CD14-positive monocyte (primary cell): ENCODE measurements around the gene SLC25A13. TPM values are rescaled to one million over a fixed set of nuclear protein-coding genes. Genes with fewer than 3 reads are reported as not detected.

Source experiments
- DNase-seq, 3 donors: peaks; one replicate each; pipeline ENCODE4 v3.0.0-alpha.2; 2011 to 2022
- H2AFZ ChIP-seq: 2 replicates; pipeline ENCODE4 v1.6.0; 2012; ENCODE audit warnings: mild to moderate bottlenecking, low read depth, low read length, inconsistent platforms; ENCODE audit not compliant: insufficient read depth, poor library complexity, severe bottlenecking
- H3K27ac ChIP-seq, 2 donors: 1 replicate in 1 of 2; 2 replicates in 1 of 2; pipeline ENCODE4 v1.5.1; 2012 to 2013; ENCODE audit warnings: low read length in 2 of 2, control low read depth in 1 of 2, inconsistent platforms in 1 of 2, low read depth in 1 of 2, mild to moderate bottlenecking in 1 of 2
- H3K27me3 ChIP-seq, 2 donors: one replicate each; pipeline versions ENCODE4 v1.6.0 to v1.6.1; 2011 to 2013; ENCODE audit warnings: low read length in 2 of 2; ENCODE audit not compliant: control insufficient read depth in 2 of 2, insufficient read depth in 2 of 2
- H3K36me3 ChIP-seq, 2 donors: replicated peaks in 1 of 2; 1 replicate in 1 of 2; 2 replicates in 1 of 2; pipeline versions ENCODE4 v1.5.1 to v1.6.1; 2012 to 2013; ENCODE audit warnings: low read length in 2 of 2, control low read depth in 1 of 2, inconsistent platforms in 1 of 2, mild to moderate bottlenecking in 1 of 2; ENCODE audit not compliant: insufficient read depth in 2 of 2, control insufficient read depth in 1 of 2
- H3K4me1 ChIP-seq, 2 donors: 1 replicate in 1 of 2; 2 replicates in 1 of 2; pipeline versions ENCODE4 v1.5.1 to v1.6.1; 2012 to 2013; ENCODE audit warnings: low read length in 2 of 2, control low read depth in 1 of 2, inconsistent platforms in 1 of 2, mild to moderate bottlenecking in 1 of 2, moderate library complexity in 1 of 2; ENCODE audit not compliant: insufficient read depth in 2 of 2, control insufficient read depth in 1 of 2
- H3K4me2 ChIP-seq: replicated peaks from 2 replicates; pipeline ENCODE3; 2012; ENCODE audit warnings: low read length, moderate library complexity, mild to moderate bottlenecking; ENCODE audit not compliant: poor library complexity, severe bottlenecking; ENCODE audit errors: extremely low read depth
- H3K4me3 ChIP-seq, 3 experiments: fragments of 200-600 bp in 1 of 3; sonication (generic) in 1 of 3; replicated peaks in 1 of 3; 1 replicate in 2 of 3; 2 replicates in 1 of 3; pipeline ENCODE4 v1.5.1; 2011 to 2013; ENCODE audit warnings: low read length in 3 of 3, mild to moderate bottlenecking in 3 of 3, control low read depth in 2 of 3, low read depth in 2 of 3, inconsistent platforms in 1 of 3, moderate library complexity in 1 of 3
- H3K79me2 ChIP-seq: 2 replicates; pipeline ENCODE4 v1.6.0; 2012; ENCODE audit warnings: mild to moderate bottlenecking, control low read depth, inconsistent platforms, low read length, moderate library complexity; ENCODE audit not compliant: insufficient read depth
- H3K9ac ChIP-seq: 2 replicates; pipeline ENCODE4 v1.6.0; 2017; ENCODE audit warnings: low read length, mild to moderate bottlenecking; ENCODE audit not compliant: insufficient read depth, poor library complexity, severe bottlenecking
- H3K9me3 ChIP-seq, 2 donors: replicated peaks in 1 of 2; 1 replicate in 1 of 2; 2 replicates in 1 of 2; pipeline versions ENCODE4 v1.5.1 to v1.6.1; 2012 to 2013; ENCODE audit warnings: low read length in 2 of 2, control low read depth in 1 of 2; ENCODE audit not compliant: control insufficient read depth in 1 of 2, insufficient read depth in 1 of 2
- H4K20me1 ChIP-seq: 2 replicates; pipeline ENCODE4 v1.6.0; 2012; ENCODE audit warnings: mild to moderate bottlenecking, low read length, control low read depth, moderate library complexity; ENCODE audit not compliant: insufficient read depth
- H3K27ac Mint-ChIP-seq, 7 donors: one replicate each; pipeline ENCODE4 v1.8.0; 2020; ENCODE audit warnings: mild to moderate bottlenecking in 7 of 7, mixed read lengths in 7 of 7, moderate library complexity in 6 of 7, inconsistent platforms in 2 of 7
- H3K27me3 Mint-ChIP-seq, 3 donors: one replicate each; pipeline ENCODE4 v1.8.0; 2021 to 2022; ENCODE audit warnings: low read depth in 3 of 3, mild to moderate bottlenecking in 3 of 3, mixed read lengths in 3 of 3, moderate library complexity in 3 of 3, inconsistent platforms in 1 of 3
- H3K36me3 Mint-ChIP-seq, 2 donors: one replicate each; pipeline ENCODE4 v1.8.0; 2020; ENCODE audit warnings: mixed read lengths in 2 of 2, inconsistent platforms in 1 of 2, mild to moderate bottlenecking in 1 of 2
- H3K4me1 Mint-ChIP-seq: one replicate; pipeline ENCODE4 v1.8.0; 2020; ENCODE audit warnings: mild to moderate bottlenecking, mixed read lengths
- H3K4me3 Mint-ChIP-seq, 2 donors: one replicate each; pipeline ENCODE4 v1.8.0; 2020; ENCODE audit warnings: mild to moderate bottlenecking in 2 of 2, mixed read lengths in 2 of 2, moderate library complexity in 1 of 2
- H3K9me3 Mint-ChIP-seq, 7 donors: one replicate each; pipeline ENCODE4 v1.8.0; 2020 to 2022; ENCODE audit warnings: mixed read lengths in 7 of 7, mild to moderate bottlenecking in 6 of 7, moderate library complexity in 6 of 7, inconsistent platforms in 2 of 7
- CTCF ChIP-seq: fragments of 200-600 bp; IDR thresholded peaks from one replicate; pipeline ENCODE4 v1.8.0; 2022; ENCODE audit warnings: antibody characterized with exemption, mild to moderate bottlenecking
- WGBS: methylation state at CpG from one replicate; pipeline ENCODE4 v1.1.5; 2013; ENCODE audit warnings: missing lambda C conversion rate; ENCODE audit not compliant: insufficient coverage; 5-methylcytosine and 5-hydroxymethylcytosine counted together
- intact Hi-C, 2 donors: fragments of 100-400 bp; cut with micrococcal nuclease; formaldehyde crosslinking; loops; one replicate each; pipeline versions ENCODE4 v1.15.0 to v1.15.1; 2023
- polyA plus RNA-seq, 3 donors: library from polyadenylated mRNA; depleted of rRNA in 1 of 3; unstranded in 2 of 3; stranded (reverse) in 1 of 3; fragments of 300-500 nt in 2 of 3; fragments of >200 nt in 1 of 3; fragmentation: Illumina TruSeq in 2 of 3; gene quantifications; 1 replicate in 2 of 3; 2 replicates in 1 of 3; pipeline ENCODE4 v1.2.3, GENCODE V29; 2012 to 2021

The SLC25A13 gene
- polyA plus RNA-seq, 3 donors, result 12.7 to 15.7 (median 14.4) TPM

- Mint-ChIP-seq H3K4me1 (no peaks in the 10 kb centered on the region), H3K36me3 (peaks cover 31 to 37% of the 10 kb centered on the region in 2 donors), H3K27ac (no peak overlapping the region), H3K27me3 (no peaks in the 10 kb centered on the region), H3K9me3 (peaks cover 0 to 11% (median 4%) of the 10 kb centered on the region in 7 donors), H3K4me3 (no peak overlapping the region)
- no peaks in the 10 kb centered on the region for H4K20me1 ChIP-seq
- no peak for DNase-seq
- no peaks in the 10 kb centered on the region for H3K27me3 ChIP-seq
- intact Hi-C loops, result no loop called here
- H3K9ac ChIP-seq, result no peak overlapping the region
- 83% methylated on average over 4 of the region's 13 CpGs for WGBS
- TF ChIP-seq CTCF, result no peak
- no peak overlapping the region for H2AFZ ChIP-seq
- H3K4me2 ChIP-seq, result no peak overlapping the region
- no peaks in the 10 kb centered on the region for H3K79me2 ChIP-seq
- no peaks in the 10 kb centered on the region for H3K4me1 ChIP-seq
- H3K9me3 ChIP-seq, result peaks cover 0 to 4% of the 10 kb centered on the region in 2 donors
- peaks cover 25 to 32% of the 10 kb centered on the region in 2 donors for H3K36me3 ChIP-seq
- H3K4me3 ChIP-seq, result no peak overlapping the region
- no peak overlapping the region for H3K27ac ChIP-seq
Measured at GRCh38 chr7:96118449-96119001, 203.4 kb downstream of the SLC25A13 start.

- intact Hi-C loops, result no loop called here
- H3K9ac ChIP-seq, result no peak overlapping the region
- no peaks in the 10 kb centered on the region for H3K27me3 ChIP-seq
- H3K79me2 ChIP-seq, result no peaks in the 10 kb centered on the region
- Mint-ChIP-seq H3K9me3 (peaks cover 4 to 16% (median 8%) of the 10 kb centered on the region in 7 donors), H3K36me3 (peaks cover 18 to 19% of the 10 kb centered on the region in 2 donors), H3K27ac (no peak overlapping the region), H3K4me3 (no peak overlapping the region), H3K4me1 (no peaks in the 10 kb centered on the region), H3K27me3 (peaks cover 0 to 2% (median 1%) of the 10 kb centered on the region in 3 donors)
- no peaks in the 10 kb centered on the region for H3K4me1 ChIP-seq
- DNase-seq, result no peak
- TF ChIP-seq CTCF, result no peak
- no peak overlapping the region for H3K4me2 ChIP-seq
- no peak overlapping the region for H3K27ac ChIP-seq
- 89% methylated on average over 3 of the region's 7 CpGs for WGBS
- peaks cover 0 to 4% of the 10 kb centered on the region in 2 donors for H3K9me3 ChIP-seq
- peaks cover 14 to 20% of the 10 kb centered on the region in 2 donors for H3K36me3 ChIP-seq
- H4K20me1 ChIP-seq, result no peaks in the 10 kb centered on the region
- no peak overlapping the region for H3K4me3 ChIP-seq
- no peak overlapping the region for H2AFZ ChIP-seq
Measured at GRCh38 chr7:96116173-96116572, 205.7 kb downstream of the SLC25A13 start.
